ENCODE results near the gene GPALPP1. TPM values are rescaled to one million over a fixed set of nuclear protein-coding genes. Genes with fewer than 3 reads are reported as not detected.

The GPALPP1 gene
- total RNA-seq, 2 donors from 2014 or later: 25.8 to 36.4 TPM

GRCh38 chr13:44978328-44978727 lies 11.0 kb upstream of the GPALPP1 start:
- 95 to 100% methylated on average over 1 of the region's 1 CpG for WGBS, 2 experiments (ENCODE audit: insufficient coverage in 1 of 2, insufficient read length in 1 of 2)
- no peaks in the 10 kb centered on the region for H3K9me3 Mint-ChIP-seq
- H3K27ac ChIP-seq (ENCODE audit: low read depth, low read length): no peak overlapping the region

GRCh38 chr13:44989941-44990340 lies 603 bp downstream of the GPALPP1 start:
- Histone ChIP-seq H3K9ac (ENCODE audit: extremely low read depth, low read length, poor library complexity, severe bottlenecking) (peak overlapping the region; percentile 83), H3K36me3 (ENCODE audit: control insufficient read depth, insufficient read depth, low read length) (peaks cover 16% of the 10 kb centered on the region), H3K9me3 (ENCODE audit: control insufficient read depth, low read length) (no peaks in the 10 kb centered on the region), H3K27me3 (ENCODE audit: control insufficient read depth, insufficient read depth, low read length, poor library complexity, severe bottlenecking) (no peaks in the 10 kb centered on the region), H3K4me1 (ENCODE audit: control insufficient read depth, insufficient read depth, low read length) (peaks cover 5% of the 10 kb centered on the region), H3K27ac (ENCODE audit: low read depth, low read length) (peak overlapping the region; percentile 87), H3K4me3 (ENCODE audit: low read length) (peak overlapping the region; percentile 83)
- Mint-ChIP-seq H3K4me3 (peak overlapping the region; percentile 99), H3K9me3 (no peaks in the 10 kb centered on the region), H3K27me3 (ENCODE audit: insufficient read depth) (no peaks in the 10 kb centered on the region), H3K4me1 (peaks cover 13% of the 10 kb centered on the region), H3K36me3 (ENCODE audit: low read depth) (peaks cover 5% of the 10 kb centered on the region), H3K27ac (peak overlapping the region; percentile 100)
- peak; percentile 45 for DNase-seq
- WGBS, 2 experiments (ENCODE audit: insufficient coverage in 1 of 2, insufficient read length in 1 of 2): 18 to 19% methylated on average over 10 of the region's 10 CpGs
- no peak for TF ChIP-seq CTCF (conservative IDR thresholded peaks at IDR 0.05)

More at GRCh38 chr13:44978328-44978727, 11.0 kb upstream of the GPALPP1 start:
- Mint-ChIP-seq H3K36me3 (ENCODE audit: low read depth) (peaks cover 29% of the 10 kb centered on the region), H3K27ac (no peak overlapping the region), H3K4me3 (no peak overlapping the region), H3K4me1 (no peaks in the 10 kb centered on the region), H3K27me3 (ENCODE audit: insufficient read depth) (no peaks in the 10 kb centered on the region)
- Histone ChIP-seq H3K36me3 (ENCODE audit: control insufficient read depth, insufficient read depth, low read length) (peaks cover 70% of the 10 kb centered on the region), H3K9me3 (ENCODE audit: control insufficient read depth, low read length) (no peaks in the 10 kb centered on the region), H3K9ac (ENCODE audit: extremely low read depth, low read length, poor library complexity, severe bottlenecking) (no peak overlapping the region), H3K4me3 (ENCODE audit: low read length) (no peak overlapping the region), H3K4me1 (ENCODE audit: control insufficient read depth, insufficient read depth, low read length) (no peaks in the 10 kb centered on the region), H3K27me3 (ENCODE audit: control insufficient read depth, insufficient read depth, low read length, poor library complexity, severe bottlenecking) (no peaks in the 10 kb centered on the region)
- DNase-seq: no peak
- TF ChIP-seq CTCF (conservative IDR thresholded peaks at IDR 0.05): peak; percentile 50

- H3K4me1 Mint-ChIP-seq: no peaks in the 10 kb centered on the region
- TF ChIP-seq CTCF (conservative IDR thresholded peaks at IDR 0.05): no peak
- H3K27ac Mint-ChIP-seq: no peak overlapping the region
- H3K4me3 Mint-ChIP-seq: no peak overlapping the region
- no peak overlapping the region for H3K27ac ChIP-seq (ENCODE audit: low read depth, low read length)
- H3K9ac ChIP-seq (ENCODE audit: extremely low read depth, low read length, poor library complexity, severe bottlenecking): no peak overlapping the region
- H3K9me3 ChIP-seq (ENCODE audit: control insufficient read depth, low read length): no peaks in the 10 kb centered on the region
- H3K27me3 Mint-ChIP-seq (ENCODE audit: insufficient read depth): no peaks in the 10 kb centered on the region
- H3K9me3 Mint-ChIP-seq: no peaks in the 10 kb centered on the region
- H3K4me1 ChIP-seq (ENCODE audit: control insufficient read depth, insufficient read depth, low read length): no peaks in the 10 kb centered on the region
- peaks cover 18% of the 10 kb centered on the region for H3K36me3 Mint-ChIP-seq (ENCODE audit: low read depth)
- no peak for DNase-seq
- H3K4me3 ChIP-seq (ENCODE audit: low read length): no peak overlapping the region
- H3K36me3 ChIP-seq (ENCODE audit: control insufficient read depth, insufficient read depth, low read length): peaks cover 44% of the 10 kb centered on the region
- H3K27me3 ChIP-seq (ENCODE audit: control insufficient read depth, insufficient read depth, low read length, poor library complexity, severe bottlenecking): no peaks in the 10 kb centered on the region
Observed at GRCh38 chr13:45003417-45003816, 14.1 kb downstream of the GPALPP1 start.

Measured in endodermal cell (in vitro differentiated cells).